NOMO-1 (cell line): Measurements from ENCODE around the gene PABPC1L2B.
"Not testable (repeated sequence)": the region's sequence is repeated elsewhere in the genome, so short reads cannot be mapped to it uniquely, and the experiment has no call there.

Experiments used
- DNase-seq, 2 experiments: peaks; one replicate each; lab custom pipeline; 2025; ENCODE audit not compliant: unreplicated experiment in 2 of 2; lab: John Stamatoyannopoulos, UW

The PABPC1L2B gene

DNA sequence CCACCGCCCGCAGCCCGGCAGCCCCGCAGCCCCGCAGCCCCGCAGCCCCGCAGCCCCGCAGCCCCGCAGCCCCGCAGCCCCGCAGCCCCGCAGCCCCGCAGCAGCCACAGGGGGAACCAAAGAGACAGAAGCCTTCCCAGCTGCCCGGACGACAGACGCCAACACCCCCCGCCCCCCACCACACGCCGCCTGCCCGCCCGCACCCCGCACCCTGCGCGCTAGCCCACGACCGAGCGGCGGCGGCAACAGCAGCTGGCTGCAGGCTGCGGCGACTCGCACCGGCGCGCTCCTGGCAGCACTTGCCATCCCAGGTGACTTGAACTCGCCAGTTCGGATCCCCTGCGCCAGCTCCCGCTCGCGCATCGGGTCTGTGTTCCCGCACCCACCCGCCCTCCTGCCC is at the start of gene PABPC1L2B:
PABPC1L2B (plus strand) TSS at position 207 of the 400 bp plus-strand sequence. CDS start 704 bp downstream, outside the sequence.
- not testable (repeated sequence) for DNase-seq

DNA sequence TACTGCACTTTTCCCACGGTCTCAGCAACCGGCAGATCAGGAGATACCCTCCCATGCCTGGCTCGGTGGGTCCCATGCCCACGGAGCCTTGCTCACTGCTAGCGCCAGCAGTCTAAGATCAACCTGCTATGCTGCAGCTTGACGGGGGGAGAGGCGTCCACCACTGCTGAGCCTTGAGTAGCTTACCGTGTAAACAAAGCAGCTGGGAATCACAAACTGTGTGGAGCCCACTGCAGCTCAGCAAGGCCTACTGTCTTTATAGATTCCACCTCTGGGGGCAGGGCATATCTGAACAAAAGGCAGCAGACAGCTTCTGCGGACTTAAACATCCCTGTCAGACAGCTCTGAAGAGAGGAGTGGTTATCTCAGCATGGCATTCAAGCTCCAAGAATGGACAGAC is 42.8 kb upstream of the PABPC1L2B start:
- DNase-seq = not testable (repeated sequence)

DNA sequence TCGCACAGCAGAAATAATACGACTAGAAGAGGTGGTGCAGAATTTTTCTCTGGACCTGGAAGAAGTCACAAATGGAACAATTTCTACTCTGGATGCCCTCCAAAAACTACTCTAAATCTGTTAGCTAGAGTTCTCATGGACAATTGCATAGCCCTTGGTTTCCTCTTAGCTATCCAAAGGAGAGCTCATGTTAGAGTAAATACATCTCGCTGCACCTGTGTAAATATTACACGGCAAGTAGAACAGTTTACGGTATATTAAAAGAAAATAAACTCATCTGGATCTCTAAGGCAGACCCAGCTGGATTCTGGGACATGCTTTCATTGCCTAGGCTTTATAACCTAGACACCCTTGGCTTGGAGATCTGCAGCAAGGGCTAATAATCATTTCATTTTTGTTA is 30.9 kb upstream of the PABPC1L2B start:
- not testable (repeated sequence) for DNase-seq

DNA sequence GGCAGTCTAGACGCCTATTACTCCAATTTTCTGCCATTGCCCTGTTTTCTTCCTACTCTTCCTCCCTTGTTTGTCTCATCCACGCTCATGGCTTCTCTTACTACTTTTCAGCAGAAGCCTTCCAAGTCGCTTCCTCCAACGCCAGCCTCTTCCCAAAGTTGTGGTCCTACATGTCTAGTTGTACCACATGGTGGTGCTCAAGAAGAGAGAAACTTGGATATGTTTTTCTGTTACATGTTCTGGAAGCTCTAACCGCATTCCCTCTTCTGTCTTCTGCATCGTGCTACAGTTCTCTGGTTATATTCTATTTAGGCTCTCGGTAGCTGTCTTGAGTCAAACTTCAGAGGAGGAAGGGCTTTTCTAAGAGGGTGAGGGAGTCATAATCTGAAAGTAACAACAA is 27.9 kb upstream of the PABPC1L2B start:
- DNase-seq = not testable (repeated sequence)

DNA sequence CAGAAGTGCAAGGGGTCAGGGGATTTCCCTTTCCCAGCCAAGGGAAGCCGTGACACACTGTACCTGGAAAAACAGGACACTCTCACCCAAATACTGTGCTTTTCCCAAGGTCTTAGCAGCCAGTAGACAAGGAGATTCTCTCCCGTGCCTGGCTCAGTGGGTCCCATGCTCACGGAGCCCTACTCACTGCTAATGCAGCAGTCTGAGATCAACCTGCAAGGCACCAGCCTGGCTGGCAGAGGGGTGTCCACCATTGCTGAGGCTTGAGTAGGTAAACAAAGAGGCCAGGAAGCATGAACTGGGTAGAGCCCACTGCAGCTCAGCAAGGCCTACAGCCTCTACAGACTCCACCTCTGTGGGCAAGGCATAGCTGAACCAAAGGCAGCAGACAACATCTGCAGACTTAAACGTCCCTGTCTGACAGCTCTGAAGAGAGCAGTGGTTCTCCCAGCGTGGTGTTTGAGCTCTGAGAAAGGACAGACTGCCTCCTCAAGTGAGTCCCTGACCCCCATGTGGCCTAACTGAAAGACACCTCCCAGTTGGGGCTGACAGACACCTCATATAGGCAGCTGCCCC is 21.8 kb upstream of the PABPC1L2B start:
- DNase-seq = not testable (repeated sequence)

DNA sequence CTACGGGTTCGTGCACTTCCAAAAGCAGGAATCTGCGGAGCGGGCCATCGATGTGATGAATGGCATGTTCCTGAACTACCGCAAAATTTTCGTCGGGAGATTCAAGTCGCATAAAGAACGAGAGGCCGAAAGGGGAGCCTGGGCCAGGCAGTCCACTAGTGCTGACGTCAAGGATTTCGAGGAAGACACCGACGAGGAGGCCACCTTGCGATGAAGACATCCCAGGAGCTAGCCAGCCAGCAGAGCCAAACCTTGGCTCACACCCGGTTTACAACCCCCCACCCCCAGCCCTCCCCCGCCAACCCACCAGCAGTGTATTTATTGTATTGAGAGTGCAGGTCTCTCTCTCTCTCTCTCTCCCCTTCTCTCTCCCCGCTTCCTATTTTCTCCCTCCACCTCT is 1.3 kb downstream of the PABPC1L2B start:
- not testable (repeated sequence) for DNase-seq

DNA sequence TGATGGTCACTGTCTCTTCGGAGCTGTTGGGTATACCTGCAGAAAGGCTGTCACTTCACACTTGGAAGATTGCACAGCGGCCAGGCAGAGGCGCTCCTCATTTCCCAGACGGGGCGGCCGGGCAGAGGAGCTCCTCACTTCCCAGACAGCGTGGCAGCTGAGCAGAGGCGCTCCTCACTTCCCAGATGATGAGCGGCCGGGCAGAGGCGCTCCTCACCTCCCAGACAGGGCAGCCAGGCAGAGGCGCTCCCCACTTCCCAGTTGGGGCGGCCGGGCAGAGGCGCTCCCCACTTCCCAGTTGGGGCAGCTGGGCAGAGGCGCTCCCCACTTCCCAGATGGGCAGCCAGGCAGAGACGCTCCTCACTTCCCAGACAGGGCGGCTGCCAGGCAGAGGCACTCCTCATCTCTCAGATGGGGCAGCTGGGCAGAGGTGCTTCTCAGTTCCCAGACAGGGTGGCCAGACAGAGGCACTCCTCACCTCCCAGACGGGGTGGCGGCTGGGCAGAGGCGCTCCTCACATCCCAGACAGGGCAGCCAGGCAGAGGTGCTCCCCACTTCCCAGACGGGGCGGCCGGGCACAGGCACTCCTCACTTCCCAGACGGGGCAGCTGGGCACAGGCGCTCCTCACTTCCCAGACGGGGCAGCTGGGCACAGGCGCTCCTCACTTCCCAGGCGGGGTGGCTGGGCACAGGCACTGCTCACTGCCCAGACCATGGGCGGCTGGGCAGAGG is 18.8 kb downstream of the PABPC1L2B start:
- DNase-seq = no peak

DNA sequence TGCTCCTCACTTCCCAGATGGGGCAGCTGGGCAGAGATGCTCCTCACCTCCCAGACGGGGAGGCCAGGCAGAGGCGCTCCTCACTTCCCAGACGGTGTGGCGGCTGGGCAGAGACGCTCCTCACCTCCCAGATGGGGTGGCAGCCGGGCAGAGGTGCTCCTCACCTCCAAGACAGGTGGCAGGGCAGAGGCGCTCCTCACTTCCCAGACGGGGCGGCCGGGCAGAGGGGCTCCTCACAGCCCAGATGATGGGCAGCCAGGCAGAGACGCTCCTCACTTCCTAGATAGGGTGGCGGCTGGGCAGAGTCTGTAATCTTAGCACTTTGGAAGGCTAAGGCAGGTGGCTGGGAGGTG is 19.3 kb downstream of the PABPC1L2B start:
- not testable (repeated sequence) for DNase-seq

DNA sequence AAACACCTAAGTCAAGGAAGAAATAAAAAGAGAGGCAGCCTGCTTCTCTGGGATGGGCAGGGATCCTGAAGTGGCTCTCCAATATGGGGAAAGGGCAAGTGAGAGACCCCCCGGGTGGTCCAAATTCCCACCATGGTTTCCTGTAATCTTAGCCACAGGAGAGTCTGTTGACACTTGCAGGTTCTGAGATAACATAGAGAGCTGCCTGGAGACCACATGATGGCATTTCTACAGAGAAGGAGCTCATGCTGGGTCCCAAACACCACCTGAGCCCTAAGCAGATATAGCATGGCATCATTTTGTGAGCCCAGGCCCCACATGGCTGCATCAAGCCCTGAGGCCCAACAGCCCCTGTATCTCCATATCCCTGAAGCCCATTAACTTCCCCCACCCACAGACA is 26.1 kb downstream of the PABPC1L2B start:
- DNase-seq = no peak
